ENCODE data around the gene TAF4B. TPM values are rescaled to one million over a fixed set of nuclear protein-coding genes. Genes with fewer than 3 reads are reported as not detected.

The TAF4B gene
- total and polyA plus RNA-seq, 4 donors, result 0.10 to 4.3 (median 0.30) TPM

DNA sequence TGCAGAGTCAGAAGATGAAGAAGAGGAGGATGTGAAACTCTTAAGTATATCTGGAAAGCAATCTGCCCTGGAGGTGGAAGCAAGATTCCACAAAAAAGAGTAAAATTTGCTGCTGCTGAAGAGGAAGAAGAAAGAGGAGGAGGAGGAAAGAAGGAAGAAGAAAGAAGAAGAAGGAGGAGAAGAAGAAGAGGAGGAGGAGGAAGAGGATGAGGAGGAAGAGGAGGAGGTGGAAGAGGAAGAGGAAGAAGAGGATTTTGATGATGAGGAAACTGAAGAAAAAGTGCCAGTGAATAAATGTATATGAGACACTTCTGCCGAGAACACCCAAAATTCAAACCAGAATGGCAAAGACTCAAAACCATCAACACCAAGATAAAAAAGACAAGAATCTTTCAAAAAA, 20.9 kb upstream of the TAF4B start:
- DNase-seq (ENCODE audit: low spot score), result no peak
- Histone ChIP-seq H3K36me3 (ENCODE audit: control insufficient read depth in 4 of 4, insufficient read depth in 3 of 4, low read depth in 1 of 4, low read length in 3 of 4) (no peaks in the 10 kb centered on the region), H3K9me3 (ENCODE audit: control insufficient read depth in 4 of 4, low read length in 3 of 4) (no peaks in the 10 kb centered on the region), H3K4me3 (ENCODE audit: low read depth in 1 of 3, low read length in 3 of 3) (no peak overlapping the region), H3K27me3 (ENCODE audit: control insufficient read depth in 4 of 4, insufficient read depth in 4 of 4, low read length in 3 of 4) (no peaks in the 10 kb centered on the region), H3K9ac (ENCODE audit: low read depth in 1 of 2, low read length in 2 of 2) (no peak overlapping the region), H3K4me1 (ENCODE audit: control insufficient read depth in 4 of 4, insufficient read depth in 4 of 4, low read length in 3 of 4) (no peaks in the 10 kb centered on the region), H3K27ac (ENCODE audit: low read depth in 1 of 2, low read length in 2 of 2) (no peak overlapping the region)
- no peak for TF ChIP-seq EGR1 (IDR thresholded peaks at IDR 0.05; ENCODE audit: low read depth in 2 of 2)
- TF ChIP-seq TAF1 (conservative IDR thresholded peaks at IDR 0.05), result no peak
- no peak for TF ChIP-seq RXRA (IDR thresholded peaks at IDR 0.05)
- TF ChIP-seq JUND (IDR thresholded peaks at IDR 0.05), result no peak
- TF ChIP-seq SP1 (IDR thresholded peaks at IDR 0.05), result no peak
- TF ChIP-seq RAD21 (IDR thresholded peaks at IDR 0.05), result no peak
- TF ChIP-seq, protein P1, sequence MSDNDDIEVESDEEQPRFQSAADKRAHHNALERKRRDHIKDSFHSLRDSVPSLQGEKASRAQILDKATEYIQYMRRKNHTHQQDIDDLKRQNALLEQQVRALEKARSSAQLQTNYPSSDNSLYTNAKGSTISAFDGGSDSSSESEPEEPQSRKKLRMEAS (IDR thresholded peaks at IDR 0.05), result no peak
- TF ChIP-seq, protein P2, sequence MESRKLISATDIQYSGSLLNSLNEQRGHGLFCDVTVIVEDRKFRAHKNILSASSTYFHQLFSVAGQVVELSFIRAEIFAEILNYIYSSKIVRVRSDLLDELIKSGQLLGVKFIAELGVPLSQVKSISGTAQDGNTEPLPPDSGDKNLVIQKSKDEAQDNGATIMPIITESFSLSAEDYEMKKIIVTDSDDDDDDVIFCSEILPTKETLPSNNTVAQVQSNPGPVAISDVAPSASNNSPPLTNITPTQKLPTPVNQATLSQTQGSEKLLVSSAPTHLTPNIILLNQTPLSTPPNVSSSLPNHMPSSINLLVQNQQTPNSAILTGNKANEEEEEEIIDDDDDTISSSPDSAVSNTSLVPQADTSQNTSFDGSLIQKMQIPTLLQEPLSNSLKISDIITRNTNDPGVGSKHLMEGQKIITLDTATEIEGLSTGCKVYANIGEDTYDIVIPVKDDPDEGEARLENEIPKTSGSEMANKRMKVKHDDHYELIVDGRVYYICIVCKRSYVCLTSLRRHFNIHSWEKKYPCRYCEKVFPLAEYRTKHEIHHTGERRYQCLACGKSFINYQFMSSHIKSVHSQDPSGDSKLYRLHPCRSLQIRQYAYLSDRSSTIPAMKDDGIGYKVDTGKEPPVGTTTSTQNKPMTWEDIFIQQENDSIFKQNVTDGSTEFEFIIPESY (IDR thresholded peaks at IDR 0.05), result no peak
- TF ChIP-seq FOXA2 (IDR thresholded peaks at IDR 0.05), result no peak
- no peak for TF ChIP-seq YY1 (IDR thresholded peaks at IDR 0.05)
- TF ChIP-seq HNF4A (conservative IDR thresholded peaks at IDR 0.05), result no peak
- TF ChIP-seq, protein P3, sequence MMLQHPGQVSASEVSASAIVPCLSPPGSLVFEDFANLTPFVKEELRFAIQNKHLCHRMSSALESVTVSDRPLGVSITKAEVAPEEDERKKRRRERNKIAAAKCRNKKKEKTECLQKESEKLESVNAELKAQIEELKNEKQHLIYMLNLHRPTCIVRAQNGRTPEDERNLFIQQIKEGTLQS (IDR thresholded peaks at IDR 0.05), result no peak
- 98% methylated on average over 1 of the region's 1 CpG for WGBS

GRCh38 chr18:26206488-26206887, 19.8 kb upstream of the TAF4B start:
- Histone ChIP-seq H3K27ac (ENCODE audit: low read depth in 1 of 2, low read length in 2 of 2) (no peak overlapping the region), H3K4me1 (ENCODE audit: control insufficient read depth in 4 of 4, insufficient read depth in 4 of 4, low read length in 3 of 4) (no peaks in the 10 kb centered on the region), H3K9ac (ENCODE audit: low read depth in 1 of 2, low read length in 2 of 2) (no peak overlapping the region), H3K36me3 (ENCODE audit: control insufficient read depth in 4 of 4, insufficient read depth in 3 of 4, low read depth in 1 of 4, low read length in 3 of 4) (no peaks in the 10 kb centered on the region), H3K4me3 (ENCODE audit: low read depth in 1 of 3, low read length in 3 of 3) (no peak overlapping the region), H3K27me3 (ENCODE audit: control insufficient read depth in 4 of 4, insufficient read depth in 4 of 4, low read length in 3 of 4) (no peaks in the 10 kb centered on the region), H3K9me3 (ENCODE audit: control insufficient read depth in 4 of 4, low read length in 3 of 4) (no peaks in the 10 kb centered on the region)
- TF ChIP-seq YY1 (IDR thresholded peaks at IDR 0.05), result no peak
- no peak for TF ChIP-seq RXRA (IDR thresholded peaks at IDR 0.05)
- no peak for TF ChIP-seq HNF4G (IDR thresholded peaks at IDR 0.05)
- no peak for TF ChIP-seq NR2F2 (IDR thresholded peaks at IDR 0.05)
- TF ChIP-seq SP1 (IDR thresholded peaks at IDR 0.05), result no peak
- no peak for TF ChIP-seq JUND (IDR thresholded peaks at IDR 0.05)
- no peak for TF ChIP-seq FOXA2 (IDR thresholded peaks at IDR 0.05)
- TF ChIP-seq, protein P3 (IDR thresholded peaks at IDR 0.05), result no peak
- no peak for TF ChIP-seq FOXA1 (IDR thresholded peaks at IDR 0.05)
- no peak for TF ChIP-seq RAD21 (IDR thresholded peaks at IDR 0.05)
- TF ChIP-seq HNF4A (conservative IDR thresholded peaks at IDR 0.05), result no peak
- TF ChIP-seq, protein P1 (IDR thresholded peaks at IDR 0.05), result no peak
- TF ChIP-seq EGR1 (IDR thresholded peaks at IDR 0.05; ENCODE audit: low read depth in 2 of 2), result no peak
- no peak for TF ChIP-seq GABPA (IDR thresholded peaks at IDR 0.05 in 1 of 2, conservative IDR thresholded peaks at IDR 0.05 in 1 of 2)
- no peak for TF ChIP-seq REST (IDR thresholded peaks at IDR 0.05)
- TF ChIP-seq, protein P2 (IDR thresholded peaks at IDR 0.05), result no peak
- no peak for DNase-seq (ENCODE audit: low spot score)
- WGBS, result 83% methylated on average over 2 of the region's 2 CpGs
